Body of pancreas (tissue), 4 donors: ENCODE data around the gene ASB13.

Source experiments
- POLR2A ChIP-seq, 3 donors: fragments of 450-650 bp; IDR thresholded peaks; one replicate each; pipeline ENCODE4 v1.6.1; 2016; ENCODE audit warnings: antibody characterized with exemption in 3 of 3, mild to moderate bottlenecking in 2 of 3
- TF ChIP-seq, protein P1 (sequence below), 7 experiments: fragments of 450-650 bp in 4 of 7; fragments of 200-600 bp in 3 of 7; sonication (generic) in 3 of 7; IDR thresholded peaks; one replicate each; pipeline ENCODE4 v1.5.1; 2016 to 2019; ENCODE audit warnings: antibody characterized with exemption in 7 of 7

DNA sequence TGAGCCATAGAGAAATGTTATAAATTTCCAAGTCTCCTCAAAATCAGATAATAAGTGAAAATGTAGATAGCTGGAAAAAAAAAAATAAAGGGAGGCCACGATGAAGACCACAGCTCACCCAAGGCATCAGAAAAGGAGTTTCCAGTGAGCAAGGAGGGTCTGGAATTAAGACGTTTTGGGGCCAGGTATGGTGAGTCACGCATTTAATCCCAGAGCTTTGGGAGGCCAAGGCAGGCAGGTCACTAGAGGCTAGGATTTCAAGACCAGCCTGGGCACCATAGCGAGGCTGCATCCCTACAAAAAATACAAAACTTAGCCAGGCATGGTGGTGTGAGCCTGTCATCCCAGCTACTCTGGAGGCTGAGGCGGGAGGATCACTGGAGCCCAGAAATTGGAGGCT, 65.5 kb downstream of the ASB13 start:
- TF ChIP-seq, protein P1, sequence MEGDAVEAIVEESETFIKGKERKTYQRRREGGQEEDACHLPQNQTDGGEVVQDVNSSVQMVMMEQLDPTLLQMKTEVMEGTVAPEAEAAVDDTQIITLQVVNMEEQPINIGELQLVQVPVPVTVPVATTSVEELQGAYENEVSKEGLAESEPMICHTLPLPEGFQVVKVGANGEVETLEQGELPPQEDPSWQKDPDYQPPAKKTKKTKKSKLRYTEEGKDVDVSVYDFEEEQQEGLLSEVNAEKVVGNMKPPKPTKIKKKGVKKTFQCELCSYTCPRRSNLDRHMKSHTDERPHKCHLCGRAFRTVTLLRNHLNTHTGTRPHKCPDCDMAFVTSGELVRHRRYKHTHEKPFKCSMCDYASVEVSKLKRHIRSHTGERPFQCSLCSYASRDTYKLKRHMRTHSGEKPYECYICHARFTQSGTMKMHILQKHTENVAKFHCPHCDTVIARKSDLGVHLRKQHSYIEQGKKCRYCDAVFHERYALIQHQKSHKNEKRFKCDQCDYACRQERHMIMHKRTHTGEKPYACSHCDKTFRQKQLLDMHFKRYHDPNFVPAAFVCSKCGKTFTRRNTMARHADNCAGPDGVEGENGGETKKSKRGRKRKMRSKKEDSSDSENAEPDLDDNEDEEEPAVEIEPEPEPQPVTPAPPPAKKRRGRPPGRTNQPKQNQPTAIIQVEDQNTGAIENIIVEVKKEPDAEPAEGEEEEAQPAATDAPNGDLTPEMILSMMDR (IDR thresholded peaks at IDR 0.05) = no peak
- no peak for TF ChIP-seq POLR2A (IDR thresholded peaks at IDR 0.05)
